ENCODE results near the gene BAIAP2.
"Not testable (repeated sequence)": the region's sequence is repeated elsewhere in the genome, so short reads cannot be mapped to it uniquely, and the experiment has no call there.

The BAIAP2 gene

DNA sequence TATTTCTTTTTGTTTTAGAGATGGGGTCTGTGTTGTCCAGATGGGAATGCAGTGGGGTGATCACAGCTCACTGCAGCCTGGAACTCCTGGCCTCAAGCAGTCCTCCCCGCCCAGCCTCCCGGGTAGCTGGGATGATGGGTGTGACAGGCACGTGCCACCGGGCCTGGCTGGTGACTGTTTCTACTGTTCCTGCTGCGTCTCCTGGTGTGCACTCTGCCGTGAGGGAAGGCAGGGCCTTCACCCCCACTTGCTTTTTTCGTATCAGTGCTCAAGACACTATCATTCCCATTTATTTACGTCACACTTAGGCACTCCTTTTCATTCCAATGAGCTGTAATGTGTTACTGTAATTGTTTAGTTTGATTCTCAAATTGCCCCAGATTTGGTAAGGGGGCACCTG is 105.1 kb downstream of the BAIAP2 start:
- H3K27me3 ChIP-seq (ENCODE audit: insufficient read depth, low read length) = no peaks in the 10 kb centered on the region
- no peaks in the 10 kb centered on the region for H3K9me3 ChIP-seq (ENCODE audit: low read length)
- H3K4me3 ChIP-seq (ENCODE audit: low read length) = no peak overlapping the region
- H3K4me1 ChIP-seq (ENCODE audit: insufficient read depth, low read length) = peaks cover 12% of the 10 kb centered on the region
- H3K36me3 ChIP-seq (ENCODE audit: insufficient read depth, low read length) = no peaks in the 10 kb centered on the region
- H2AFZ ChIP-seq (ENCODE audit: low read depth, low read length) = no peak overlapping the region

DNA sequence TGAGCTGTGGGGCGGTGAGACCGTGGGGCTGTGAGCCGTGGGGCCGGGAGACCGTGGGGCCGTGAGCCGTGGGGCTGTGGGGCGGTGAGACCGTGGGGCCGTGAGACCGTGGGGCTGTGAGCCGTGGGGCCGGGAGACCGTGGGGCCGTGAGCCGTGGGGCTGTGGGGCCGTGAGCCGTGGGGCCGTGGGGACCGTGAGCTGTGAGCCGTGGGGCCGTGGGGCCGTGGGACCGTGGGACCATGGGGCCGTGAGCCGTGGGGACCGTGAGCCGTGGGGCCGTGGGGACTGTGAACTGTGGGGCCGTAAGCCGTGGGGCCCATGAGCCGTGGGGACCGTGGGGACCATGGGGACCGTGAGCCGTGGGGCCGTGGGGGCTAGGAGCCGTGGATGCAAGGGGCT is 105.7 kb downstream of the BAIAP2 start:
- H3K27me3 ChIP-seq (ENCODE audit: insufficient read depth, low read length) = no peaks in the 10 kb centered on the region
- no peaks in the 10 kb centered on the region for H3K36me3 ChIP-seq (ENCODE audit: insufficient read depth, low read length)
- H3K4me1 ChIP-seq (ENCODE audit: insufficient read depth, low read length) = peaks cover 12% of the 10 kb centered on the region
- no peaks in the 10 kb centered on the region for H3K9me3 ChIP-seq (ENCODE audit: low read length)
- no peak overlapping the region for H3K4me3 ChIP-seq (ENCODE audit: low read length)
- H2AFZ ChIP-seq (ENCODE audit: low read depth, low read length) = no peak overlapping the region

DNA sequence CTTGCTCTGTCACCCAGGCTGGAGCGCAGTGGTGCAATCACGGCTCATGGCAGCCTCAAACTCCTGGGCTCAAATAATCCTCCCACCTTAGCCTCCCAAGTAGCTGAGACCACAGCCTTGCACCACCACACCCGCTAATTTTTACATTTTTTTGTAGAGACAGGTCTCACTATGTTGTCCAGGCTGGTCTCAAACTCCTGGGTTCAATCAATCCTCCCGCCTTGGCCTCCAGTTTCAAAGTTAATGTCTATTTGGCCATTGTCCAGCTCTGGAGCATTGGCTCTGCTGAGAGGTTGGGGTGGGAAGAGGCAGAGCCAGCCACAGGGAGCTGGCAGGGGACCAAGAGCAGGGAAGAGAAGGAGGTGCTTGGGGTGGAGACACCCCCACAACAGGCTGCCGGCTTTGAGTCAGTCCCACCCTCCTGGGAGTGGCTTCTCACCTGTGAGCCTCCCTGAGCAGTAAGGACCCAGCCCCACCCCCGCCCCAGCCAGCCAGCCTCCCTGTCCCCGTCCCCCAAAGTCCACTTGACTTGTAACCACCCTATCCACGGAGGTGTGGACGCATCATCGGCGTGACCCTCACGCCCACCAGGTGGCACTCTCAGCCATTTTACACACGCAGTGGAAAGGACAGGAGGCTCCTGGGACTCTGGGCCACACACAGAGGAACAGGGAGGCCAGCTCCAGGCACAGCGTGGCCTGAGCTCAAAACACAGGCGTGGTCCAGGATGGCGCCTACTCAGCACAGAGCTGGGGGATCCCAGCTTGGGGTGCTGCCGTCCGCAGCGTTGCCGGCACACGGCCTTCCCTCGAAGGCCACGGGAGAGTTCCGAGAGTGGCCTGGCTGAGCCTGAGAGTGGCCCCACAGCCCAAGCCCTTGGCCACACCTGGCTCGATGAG is 107.6 kb downstream of the BAIAP2 start:
- H3K27me3 ChIP-seq (ENCODE audit: insufficient read depth, low read length) = no peaks in the 10 kb centered on the region
- H3K4me1 ChIP-seq (ENCODE audit: insufficient read depth, low read length) = peaks cover 12% of the 10 kb centered on the region
- H3K36me3 ChIP-seq (ENCODE audit: insufficient read depth, low read length) = no peaks in the 10 kb centered on the region
- no peak overlapping the region for H2AFZ ChIP-seq (ENCODE audit: low read depth, low read length)
- no peaks in the 10 kb centered on the region for H3K9me3 ChIP-seq (ENCODE audit: low read length)
- no peak overlapping the region for H3K4me3 ChIP-seq (ENCODE audit: low read length)

DNA sequence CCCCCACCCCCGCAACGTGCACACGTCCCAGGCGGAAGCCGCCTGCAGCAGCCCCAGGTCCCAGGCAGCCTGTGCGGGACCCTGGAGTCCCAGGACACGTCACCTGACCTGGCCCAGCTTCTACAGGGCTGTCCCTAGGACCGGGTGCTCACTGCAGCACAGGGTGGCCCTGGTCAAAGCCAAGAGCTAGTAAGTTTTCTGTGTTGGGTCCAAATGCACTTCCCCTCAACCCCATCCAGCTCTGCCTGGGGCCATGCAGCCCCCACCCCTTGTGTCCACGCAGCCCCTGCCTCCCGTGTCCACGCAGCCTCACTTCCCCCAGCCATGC is 108.2 kb downstream of the BAIAP2 start:
- Histone ChIP-seq H3K4me1 (ENCODE audit: insufficient read depth, low read length) (peaks cover 12% of the 10 kb centered on the region), H3K27me3 (ENCODE audit: insufficient read depth, low read length) (no peaks in the 10 kb centered on the region), H3K9me3 (ENCODE audit: low read length) (no peaks in the 10 kb centered on the region), H3K4me3 (ENCODE audit: low read length) (no peak overlapping the region), H2AFZ (ENCODE audit: low read depth, low read length) (no peak overlapping the region), H3K36me3 (ENCODE audit: insufficient read depth, low read length) (no peaks in the 10 kb centered on the region)

DNA sequence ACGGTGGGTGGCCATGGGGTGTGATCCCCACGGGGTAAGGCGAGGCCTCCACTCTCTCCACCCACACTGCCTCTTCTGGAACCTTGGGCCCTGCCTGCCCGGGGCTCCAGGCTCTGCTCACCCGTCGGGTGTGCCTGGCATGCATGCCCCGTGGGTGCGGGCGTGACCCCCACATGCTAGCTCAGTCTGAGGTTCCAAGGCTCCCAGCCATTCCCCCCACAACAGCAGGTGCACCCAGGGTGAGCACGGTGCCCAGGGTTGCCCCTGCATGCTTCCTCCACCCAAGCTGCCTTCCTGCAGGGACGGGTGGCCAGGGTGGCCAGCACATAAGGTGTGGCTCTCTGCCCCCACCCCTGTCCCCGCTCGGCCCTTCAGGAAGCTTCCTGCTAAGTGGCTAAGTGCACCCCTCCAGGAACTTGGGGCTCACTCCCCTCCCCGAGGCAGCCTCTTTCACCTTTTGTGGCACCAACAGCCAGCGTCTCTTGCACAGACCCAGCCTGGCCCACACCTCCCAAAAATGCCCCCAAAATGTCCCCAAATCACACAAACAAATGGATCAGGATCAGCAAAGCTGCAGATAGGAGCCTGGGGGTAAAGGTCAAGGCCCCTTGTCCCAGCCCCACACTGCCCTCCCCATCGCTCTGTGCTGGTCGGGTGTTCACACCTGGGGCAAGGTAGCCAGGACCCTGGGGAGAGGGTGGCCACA is 108.9 kb downstream of the BAIAP2 start:
- Histone ChIP-seq H3K4me1 (ENCODE audit: insufficient read depth, low read length) (peaks cover 12% of the 10 kb centered on the region), H3K4me3 (ENCODE audit: low read length) (no peak overlapping the region)

DNA sequence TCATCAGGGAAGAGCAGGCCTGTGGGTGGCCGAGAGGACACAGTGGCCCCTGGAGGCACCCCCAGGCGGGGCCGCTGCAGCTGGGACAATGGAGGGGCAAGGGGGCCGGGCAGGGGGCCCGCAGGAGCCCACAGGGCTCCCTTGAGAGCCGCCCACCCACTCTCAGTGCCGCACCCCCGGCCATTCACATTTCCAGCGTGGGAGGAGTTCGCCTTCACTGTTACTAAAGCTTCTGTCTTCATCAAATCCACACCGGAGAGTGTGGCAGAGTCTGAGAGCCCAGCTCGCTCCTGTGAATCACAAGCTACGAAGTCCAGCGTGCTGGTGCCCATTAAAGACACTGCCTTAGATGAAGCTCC is 109.5 kb downstream of the BAIAP2 start:
- Histone ChIP-seq H2AFZ (ENCODE audit: low read depth, low read length) (no peak overlapping the region), H3K9me3 (ENCODE audit: low read length) (no peaks in the 10 kb centered on the region), H3K4me1 (ENCODE audit: insufficient read depth, low read length) (peaks cover 12% of the 10 kb centered on the region), H3K36me3 (ENCODE audit: insufficient read depth, low read length) (no peaks in the 10 kb centered on the region), H3K4me3 (ENCODE audit: low read length) (no peak overlapping the region), H3K27me3 (ENCODE audit: insufficient read depth, low read length) (no peaks in the 10 kb centered on the region)

More for the DNA sequence above, 108.9 kb downstream of the BAIAP2 start:
- Histone ChIP-seq H2AFZ (ENCODE audit: low read depth, low read length) (no peak overlapping the region), H3K27me3 (ENCODE audit: insufficient read depth, low read length) (no peaks in the 10 kb centered on the region), H3K36me3 (ENCODE audit: insufficient read depth, low read length) (no peaks in the 10 kb centered on the region), H3K9me3 (ENCODE audit: low read length) (no peaks in the 10 kb centered on the region)

DNA sequence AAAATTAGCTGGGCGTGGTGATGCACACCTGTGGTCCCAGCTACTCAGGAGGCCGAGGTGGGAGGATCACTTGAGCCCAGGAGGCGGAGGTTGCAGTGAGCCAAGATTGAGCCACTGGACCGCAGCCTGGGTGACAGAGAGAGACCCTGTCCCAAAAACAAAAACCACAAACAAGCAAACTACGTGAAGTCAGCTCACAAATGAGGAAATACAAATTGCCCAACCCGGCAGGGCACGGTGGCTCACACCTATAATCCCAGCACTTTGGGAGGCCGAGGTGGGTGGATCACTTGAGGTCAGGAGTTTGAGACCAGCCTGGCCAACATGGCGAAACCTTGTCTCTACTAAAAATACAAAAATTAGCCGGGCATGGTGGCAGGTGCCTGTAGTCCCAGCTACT is 111.3 kb downstream of the BAIAP2 start:
- not testable (repeated sequence) for H3K36me3 ChIP-seq (ENCODE audit: insufficient read depth, low read length); H3K4me3 ChIP-seq (ENCODE audit: low read length); H3K27me3 ChIP-seq (ENCODE audit: insufficient read depth, low read length); H3K9me3 ChIP-seq (ENCODE audit: low read length); H2AFZ ChIP-seq (ENCODE audit: low read depth, low read length)
- peaks cover 12% of the 10 kb centered on the region for H3K4me1 ChIP-seq (ENCODE audit: insufficient read depth, low read length)

DNA sequence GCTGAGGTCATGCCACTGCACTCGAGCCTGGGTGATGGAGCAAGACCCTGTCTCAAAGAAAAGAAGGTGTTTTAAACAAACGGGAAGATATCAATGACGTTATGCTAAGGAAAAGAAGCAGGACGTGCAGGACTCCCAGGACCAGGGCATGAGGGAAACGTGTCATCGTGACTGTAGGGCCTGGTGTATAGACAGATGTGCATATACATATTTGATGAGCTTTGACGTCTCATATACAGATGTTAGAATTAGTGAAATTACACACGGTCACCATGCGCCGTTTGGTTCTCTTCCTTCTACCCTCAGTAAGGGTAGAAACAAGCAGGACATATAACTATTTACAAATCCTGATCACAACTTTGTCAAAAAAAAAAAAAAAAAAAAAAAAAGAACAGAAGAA is 112.8 kb downstream of the BAIAP2 start:
- Histone ChIP-seq H3K4me3 (ENCODE audit: low read length) (no peak overlapping the region), H3K4me1 (ENCODE audit: insufficient read depth, low read length) (peaks cover 12% of the 10 kb centered on the region), H2AFZ (ENCODE audit: low read depth, low read length) (no peak overlapping the region), H3K36me3 (ENCODE audit: insufficient read depth, low read length) (no peaks in the 10 kb centered on the region), H3K9me3 (ENCODE audit: low read length) (no peaks in the 10 kb centered on the region), H3K27me3 (ENCODE audit: insufficient read depth, low read length) (no peaks in the 10 kb centered on the region)

DNA sequence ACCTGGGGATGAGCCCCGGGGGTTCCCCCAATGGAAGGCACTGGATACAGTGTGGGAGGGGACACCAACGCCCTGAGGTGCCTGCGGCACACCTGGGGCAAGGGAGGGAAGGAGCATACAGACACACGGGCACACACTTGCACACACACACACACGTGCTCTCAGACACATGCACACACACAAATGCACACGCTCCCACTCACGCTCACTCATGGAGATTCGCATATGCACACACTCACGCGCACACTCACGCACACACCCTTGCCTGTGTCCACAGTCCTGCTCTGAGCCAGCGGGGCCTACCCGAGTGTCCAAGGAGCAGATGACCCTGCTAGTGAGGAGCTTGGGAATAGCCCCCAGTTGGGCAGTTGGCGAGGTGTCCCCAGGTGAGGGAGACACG is 113.6 kb downstream of the BAIAP2 start:
- no peaks in the 10 kb centered on the region for H3K36me3 ChIP-seq (ENCODE audit: insufficient read depth, low read length)
- no peaks in the 10 kb centered on the region for H3K9me3 ChIP-seq (ENCODE audit: low read length)
- no peak overlapping the region for H3K4me3 ChIP-seq (ENCODE audit: low read length)
- no peaks in the 10 kb centered on the region for H3K27me3 ChIP-seq (ENCODE audit: insufficient read depth, low read length)
- peaks cover 8% of the 10 kb centered on the region for H3K4me1 ChIP-seq (ENCODE audit: insufficient read depth, low read length)
- no peak overlapping the region for H2AFZ ChIP-seq (ENCODE audit: low read depth, low read length)

DNA sequence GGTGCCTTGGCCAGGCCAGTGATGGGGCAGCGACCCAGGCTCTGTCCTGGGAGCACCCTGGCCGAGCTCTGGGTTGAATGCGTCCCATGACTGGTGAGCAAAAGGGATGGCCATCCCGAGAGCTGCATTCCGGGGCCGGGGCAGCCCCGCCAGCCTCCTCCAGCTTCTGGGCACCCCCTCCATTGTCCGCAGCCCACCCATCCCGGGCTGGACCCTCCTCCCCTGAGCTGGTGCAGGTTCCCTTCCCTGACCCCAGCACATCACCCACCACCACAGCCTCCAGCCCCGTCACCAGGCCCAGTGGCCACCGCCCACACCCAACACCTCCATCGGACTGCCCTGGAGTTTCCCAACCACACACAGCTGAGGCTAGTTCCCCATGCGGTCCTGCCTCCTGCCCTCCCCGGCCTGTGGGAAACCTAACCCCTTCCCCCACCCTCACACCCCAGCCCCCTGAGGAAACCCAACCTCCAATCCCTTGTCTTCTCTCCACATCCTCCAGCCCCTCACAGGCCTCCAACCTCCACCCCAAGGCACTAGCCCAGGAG is 114.1 kb downstream of the BAIAP2 start:
- no peaks in the 10 kb centered on the region for H3K9me3 ChIP-seq (ENCODE audit: low read length)
- H2AFZ ChIP-seq (ENCODE audit: low read depth, low read length) = no peak overlapping the region
- H3K36me3 ChIP-seq (ENCODE audit: insufficient read depth, low read length) = no peaks in the 10 kb centered on the region
- H3K4me1 ChIP-seq (ENCODE audit: insufficient read depth, low read length) = peaks cover 5% of the 10 kb centered on the region
- H3K4me3 ChIP-seq (ENCODE audit: low read length) = no peak overlapping the region
- no peaks in the 10 kb centered on the region for H3K27me3 ChIP-seq (ENCODE audit: insufficient read depth, low read length)

DNA sequence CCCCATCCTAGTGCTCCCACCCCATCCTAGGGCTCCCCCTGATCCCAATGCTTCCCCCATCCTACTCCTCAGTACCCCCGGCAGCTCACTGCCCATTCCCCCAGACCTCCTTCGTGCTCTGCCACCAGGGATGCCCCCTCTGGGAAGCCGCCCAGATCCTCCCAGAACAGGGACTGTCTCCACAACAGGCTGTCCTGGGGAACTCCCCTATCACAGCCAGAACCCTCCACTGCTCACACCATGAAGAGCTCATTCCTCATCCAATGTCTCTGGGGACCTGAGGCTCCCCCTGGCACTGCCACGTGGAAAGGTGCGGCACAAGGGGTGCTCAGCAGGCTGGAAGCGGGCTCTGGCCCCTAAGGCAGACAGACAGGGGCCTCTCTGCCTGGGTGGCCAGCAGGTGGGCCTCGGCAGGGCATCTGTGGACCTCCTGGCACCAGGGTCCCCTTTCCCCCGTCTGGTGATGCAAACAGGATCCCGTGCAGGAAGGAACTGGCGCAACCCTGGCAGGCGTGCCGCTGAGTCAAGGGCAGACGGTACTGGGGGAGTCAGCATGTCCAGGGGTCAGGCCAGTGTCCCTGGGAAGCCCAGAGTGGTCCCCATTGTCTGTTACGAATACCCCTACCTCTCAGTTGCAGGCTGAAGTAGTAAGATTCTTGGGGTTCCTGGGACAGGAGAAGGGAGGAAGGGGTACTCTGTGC is 115.6 kb downstream of the BAIAP2 start:
- H3K4me1 ChIP-seq (ENCODE audit: insufficient read depth, low read length) = no peaks in the 10 kb centered on the region
- H2AFZ ChIP-seq (ENCODE audit: low read depth, low read length) = no peak overlapping the region
- H3K4me3 ChIP-seq (ENCODE audit: low read length) = no peak overlapping the region
- H3K27me3 ChIP-seq (ENCODE audit: insufficient read depth, low read length) = no peaks in the 10 kb centered on the region
- no peaks in the 10 kb centered on the region for H3K36me3 ChIP-seq (ENCODE audit: insufficient read depth, low read length)
- no peaks in the 10 kb centered on the region for H3K9me3 ChIP-seq (ENCODE audit: low read length)

DNA sequence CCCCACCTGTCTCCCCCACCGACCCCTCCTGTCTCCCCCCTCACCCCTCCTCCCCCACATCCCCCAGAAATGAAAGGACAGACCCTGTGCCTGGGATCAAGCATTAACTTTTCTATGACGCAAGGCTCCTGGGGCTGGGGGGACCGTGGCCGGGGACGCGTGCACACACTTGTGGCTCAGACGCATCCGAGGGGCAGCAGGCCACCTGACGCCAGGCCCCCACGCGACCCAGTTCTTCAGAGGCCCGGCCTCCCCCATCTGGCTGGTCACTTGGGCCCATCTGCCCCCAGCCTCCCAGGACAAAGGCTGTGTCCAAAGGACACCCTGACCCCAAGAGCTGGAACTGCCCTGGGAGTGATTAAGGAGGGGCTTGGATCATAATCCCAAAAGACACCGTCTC is 116.3 kb downstream of the BAIAP2 start:
- no peak overlapping the region for H2AFZ ChIP-seq (ENCODE audit: low read depth, low read length)
- H3K4me1 ChIP-seq (ENCODE audit: insufficient read depth, low read length) = no peaks in the 10 kb centered on the region
- no peaks in the 10 kb centered on the region for H3K36me3 ChIP-seq (ENCODE audit: insufficient read depth, low read length)
- H3K27me3 ChIP-seq (ENCODE audit: insufficient read depth, low read length) = no peaks in the 10 kb centered on the region
- H3K9me3 ChIP-seq (ENCODE audit: low read length) = no peaks in the 10 kb centered on the region
- H3K4me3 ChIP-seq (ENCODE audit: low read length) = no peak overlapping the region

DNA sequence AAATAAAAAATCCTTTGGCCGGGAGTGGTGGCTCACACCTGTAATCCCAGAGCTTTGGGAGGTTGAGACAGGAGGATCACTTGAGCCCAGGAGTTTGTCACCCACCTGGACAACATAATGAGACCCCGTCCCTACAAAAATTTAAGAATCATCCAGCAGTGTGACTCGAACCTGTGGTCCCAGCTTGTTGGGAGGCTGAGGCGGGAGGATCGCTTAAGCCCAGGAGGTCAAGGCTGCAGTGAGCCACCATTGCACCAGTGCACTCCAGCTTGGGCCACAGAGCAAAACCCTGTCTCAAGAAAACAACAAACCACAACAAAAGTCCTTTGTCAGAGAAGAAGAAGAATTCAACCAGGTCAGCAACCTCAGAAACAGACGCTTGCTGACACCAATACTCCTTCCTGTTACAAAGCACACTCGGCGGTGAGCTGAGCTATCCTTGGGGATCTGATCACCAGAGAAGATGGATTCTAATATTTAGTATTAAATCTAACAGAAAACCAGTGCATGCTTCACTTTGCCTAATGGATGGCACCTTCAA is 117.4 kb downstream of the BAIAP2 start:
- Histone ChIP-seq H3K27me3 (ENCODE audit: insufficient read depth, low read length) (no peaks in the 10 kb centered on the region), H2AFZ (ENCODE audit: low read depth, low read length) (no peak overlapping the region), H3K4me1 (ENCODE audit: insufficient read depth, low read length) (no peaks in the 10 kb centered on the region), H3K9me3 (ENCODE audit: low read length) (no peaks in the 10 kb centered on the region), H3K4me3 (ENCODE audit: low read length) (no peak overlapping the region), H3K36me3 (ENCODE audit: insufficient read depth, low read length) (no peaks in the 10 kb centered on the region)
